Measurements from ENCODE around the gene PPP6R2.
"Not testable (repeated sequence)": the region's sequence is repeated elsewhere in the genome, so short reads cannot be mapped to it uniquely, and the experiment has no call there.

The PPP6R2 gene

DNA sequence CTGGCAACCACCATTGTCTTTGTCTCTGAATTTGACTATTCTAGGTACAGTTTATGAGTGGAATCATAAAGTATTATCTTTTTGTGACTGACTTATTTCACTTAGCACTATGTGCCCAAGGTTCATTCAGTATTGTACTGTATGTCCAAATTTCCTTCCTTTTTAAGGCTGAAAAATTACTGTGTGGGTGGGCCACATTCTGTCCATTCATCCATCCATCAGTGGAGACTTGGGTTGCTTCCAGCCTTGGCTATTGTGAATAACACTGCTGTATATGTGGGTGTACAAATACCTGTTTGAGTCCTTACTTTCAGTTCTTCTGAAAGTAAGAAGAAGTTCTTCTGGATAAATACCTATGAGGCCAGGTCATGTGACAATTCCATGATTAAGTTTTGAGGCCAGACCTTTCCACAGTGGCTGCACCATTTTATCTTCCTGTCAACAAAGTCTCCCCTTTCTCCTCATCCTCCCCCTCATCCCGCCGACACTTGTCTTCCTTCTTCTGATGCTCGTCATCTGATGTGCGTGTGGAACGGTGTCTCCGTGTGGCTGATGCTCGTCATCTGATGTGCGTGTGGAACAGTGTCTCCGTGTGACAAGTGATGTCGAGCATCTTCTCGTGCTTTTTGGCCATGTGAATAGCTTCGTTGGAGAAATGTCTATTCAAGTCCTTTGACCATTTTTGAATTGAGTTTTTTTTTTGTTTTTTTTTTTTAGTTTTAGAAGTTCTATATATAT lies 82.2 kb downstream of the PPP6R2 start:
- no peak for DNase-seq (ENCODE audit: low read depth in 3 of 3)

GRCh38 chr22:50432131-50432876 lies 89.2 kb downstream of the PPP6R2 start:
- no peak for DNase-seq (ENCODE audit: low read depth in 3 of 3)

DNA sequence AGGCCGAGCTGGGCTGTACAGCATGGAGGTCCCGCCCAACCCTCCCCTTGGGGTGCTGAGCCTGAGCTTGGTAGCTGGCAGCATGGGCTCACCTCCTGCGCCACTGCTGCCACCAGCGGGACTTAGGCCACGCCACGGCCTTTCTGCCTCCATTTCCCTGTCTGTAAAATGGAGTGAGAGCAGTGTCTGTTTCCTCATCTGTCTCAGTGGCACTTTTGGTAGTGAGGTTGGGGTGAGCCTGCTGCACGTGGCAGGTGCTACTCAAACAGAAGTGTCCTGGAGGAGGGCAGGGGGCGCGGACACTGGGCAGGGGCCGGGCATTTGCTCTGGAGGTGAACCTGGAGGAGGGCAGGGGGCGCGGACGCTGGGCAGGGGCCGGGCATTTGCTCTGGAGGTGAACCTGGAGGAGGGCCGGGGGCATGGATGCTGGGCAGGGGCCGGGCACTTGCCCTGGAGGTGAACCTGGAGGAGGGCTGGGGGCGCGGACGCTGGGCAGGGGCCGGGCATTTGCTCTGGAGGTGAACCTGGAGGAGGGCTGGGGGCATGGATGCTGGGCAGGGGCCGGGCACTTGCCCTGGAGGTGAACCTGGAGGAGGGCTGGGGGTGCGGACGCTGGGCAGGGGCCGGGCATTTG lies 89.9 kb downstream of the PPP6R2 start:
- not testable (repeated sequence) for DNase-seq (ENCODE audit: low read depth in 3 of 3)

DNA sequence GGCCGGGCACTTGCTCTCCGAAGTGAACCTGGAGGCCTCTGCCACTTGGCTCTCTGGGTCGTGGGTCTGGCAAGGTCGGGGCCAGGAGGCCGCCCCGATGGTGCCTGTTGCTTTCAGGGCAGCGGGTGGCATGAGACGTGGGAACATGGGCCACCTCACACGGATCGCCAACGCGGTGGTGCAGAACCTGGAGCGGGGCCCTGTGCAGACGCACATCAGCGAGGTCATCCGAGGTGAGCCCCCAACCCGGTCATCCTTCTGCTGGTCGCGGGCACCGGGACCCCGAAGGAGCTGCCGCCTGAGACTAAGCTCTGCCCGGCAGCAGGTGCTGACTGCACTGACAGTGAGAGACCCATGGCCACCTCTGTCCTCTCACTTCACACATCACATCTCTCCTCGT lies 91.7 kb downstream of the PPP6R2 start:
- no peak for DNase-seq (ENCODE audit: low read depth in 3 of 3)

DNA sequence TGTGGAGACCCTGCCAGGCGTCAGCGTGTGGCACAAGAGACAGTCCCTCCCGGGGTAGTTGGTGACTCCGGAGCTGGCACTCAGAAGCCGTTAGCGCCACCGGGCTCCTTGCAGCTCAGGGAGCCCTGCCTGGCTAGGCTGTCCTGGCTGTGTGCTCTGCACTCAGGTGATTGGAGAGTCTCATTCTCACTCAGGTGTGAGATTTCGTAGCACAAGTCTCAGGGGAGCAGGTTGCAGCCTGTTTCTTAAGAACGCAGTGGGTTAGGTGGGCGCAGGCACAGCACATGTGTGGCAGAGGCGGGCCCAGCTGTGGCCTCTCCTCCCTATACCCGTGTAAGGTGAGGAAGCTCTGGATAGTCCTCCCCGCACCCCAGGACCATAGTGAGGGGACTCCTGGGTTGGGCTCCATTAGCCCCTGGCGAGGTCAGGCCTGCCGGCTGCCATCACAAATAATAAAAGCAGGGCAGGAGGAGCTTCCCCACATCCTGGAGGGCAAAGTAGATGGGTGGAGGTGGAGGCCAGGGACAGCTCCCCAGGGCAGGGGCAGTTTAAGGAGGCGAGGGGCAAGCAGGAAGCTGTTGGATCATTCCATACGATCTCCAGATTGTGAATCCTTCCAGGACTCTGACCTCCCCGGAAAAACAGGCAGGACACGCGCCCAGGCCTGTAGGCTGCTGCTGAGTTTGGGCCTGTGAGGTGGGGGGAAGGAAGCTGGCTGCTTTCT lies 92.3 kb downstream of the PPP6R2 start:
- DNase-seq (ENCODE audit: low read depth in 3 of 3) = no peak

GRCh38 chr22:50436015-50436830 lies 93.1 kb downstream of the PPP6R2 start:
- DNase-seq (ENCODE audit: low read depth in 3 of 3) = no peak

GRCh38 chr22:50436841-50437341 lies 93.8 kb downstream of the PPP6R2 start:
- no peak for DNase-seq (ENCODE audit: low read depth in 3 of 3)

GRCh38 chr22:50437511-50438304 lies 94.6 kb downstream of the PPP6R2 start:
- DNase-seq (ENCODE audit: low read depth in 3 of 3) = no peak

GRCh38 chr22:50438305-50439275 lies 95.5 kb downstream of the PPP6R2 start:
- no peak for DNase-seq (ENCODE audit: low read depth in 3 of 3)

DNA sequence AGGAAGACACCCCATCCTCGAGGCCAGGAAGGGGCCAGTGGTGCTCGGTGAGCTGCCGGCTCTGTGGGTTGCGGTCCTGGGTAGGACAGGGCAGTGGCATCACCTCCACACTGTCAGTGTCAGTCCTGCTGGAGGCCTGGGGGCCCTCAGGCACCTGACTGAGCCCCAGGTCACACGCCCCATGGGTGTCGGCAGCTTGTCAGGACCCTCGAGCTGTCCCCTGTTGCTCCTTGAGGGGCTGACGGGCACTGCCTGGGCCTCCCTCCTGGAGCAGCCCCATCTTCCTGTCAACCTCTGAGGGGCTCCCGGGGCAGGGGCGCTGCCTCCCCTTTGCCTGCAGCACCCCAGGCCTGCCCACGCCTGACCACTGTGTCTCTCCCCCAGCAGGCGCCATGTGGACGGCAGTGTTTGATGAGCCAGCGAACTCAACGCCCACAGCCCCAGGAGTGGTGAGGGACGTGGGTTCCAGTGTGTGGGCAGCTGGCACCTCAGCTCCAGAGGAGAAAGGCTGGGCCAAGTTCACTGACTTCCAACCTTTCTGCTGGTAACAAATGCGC lies 96.3 kb downstream of the PPP6R2 start:
- no peak for DNase-seq (ENCODE audit: low read depth in 3 of 3)

GRCh38 chr22:50439871-50440331 lies 96.8 kb downstream of the PPP6R2 start:
- no peak for DNase-seq (ENCODE audit: low read depth in 3 of 3)

- DNase-seq (ENCODE audit: low read depth in 3 of 3) = no peak
Measured at GRCh38 chr22:50440544-50441249, 97.6 kb downstream of the PPP6R2 start.

DNA sequence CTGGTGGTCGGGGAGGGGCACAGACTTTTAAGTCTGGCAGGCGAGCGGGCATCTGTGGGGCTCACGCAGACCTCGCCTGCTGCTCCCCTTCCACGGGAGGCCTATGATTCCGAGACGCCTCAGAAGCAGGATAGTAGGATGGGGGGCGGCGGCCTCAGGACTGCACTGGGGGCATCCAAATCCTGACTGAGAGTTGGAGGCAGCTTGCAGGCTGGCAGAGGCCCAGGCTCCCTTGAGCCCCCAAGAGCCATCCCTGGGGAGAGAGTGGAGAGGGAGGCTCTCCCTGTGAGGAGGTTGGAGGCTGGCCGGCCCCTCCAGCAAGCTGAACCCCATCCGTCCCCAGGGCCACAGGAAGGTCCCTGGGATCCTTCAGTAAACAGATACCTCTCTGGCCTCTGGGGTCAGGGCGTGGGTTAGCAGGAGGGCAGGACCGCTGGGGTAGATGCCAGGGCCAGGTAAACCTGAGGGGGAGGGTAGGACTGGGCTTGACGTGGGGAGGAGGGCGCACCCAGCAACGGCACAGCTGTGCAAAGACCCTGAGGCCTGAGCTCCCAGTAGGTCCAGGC lies 98.4 kb downstream of the PPP6R2 start:
- no peak for DNase-seq (ENCODE audit: low read depth in 3 of 3)

- no peak for DNase-seq (ENCODE audit: low read depth in 3 of 3)
Measured at GRCh38 chr22:50443197-50443596, 100.1 kb downstream of the PPP6R2 start.

DNA sequence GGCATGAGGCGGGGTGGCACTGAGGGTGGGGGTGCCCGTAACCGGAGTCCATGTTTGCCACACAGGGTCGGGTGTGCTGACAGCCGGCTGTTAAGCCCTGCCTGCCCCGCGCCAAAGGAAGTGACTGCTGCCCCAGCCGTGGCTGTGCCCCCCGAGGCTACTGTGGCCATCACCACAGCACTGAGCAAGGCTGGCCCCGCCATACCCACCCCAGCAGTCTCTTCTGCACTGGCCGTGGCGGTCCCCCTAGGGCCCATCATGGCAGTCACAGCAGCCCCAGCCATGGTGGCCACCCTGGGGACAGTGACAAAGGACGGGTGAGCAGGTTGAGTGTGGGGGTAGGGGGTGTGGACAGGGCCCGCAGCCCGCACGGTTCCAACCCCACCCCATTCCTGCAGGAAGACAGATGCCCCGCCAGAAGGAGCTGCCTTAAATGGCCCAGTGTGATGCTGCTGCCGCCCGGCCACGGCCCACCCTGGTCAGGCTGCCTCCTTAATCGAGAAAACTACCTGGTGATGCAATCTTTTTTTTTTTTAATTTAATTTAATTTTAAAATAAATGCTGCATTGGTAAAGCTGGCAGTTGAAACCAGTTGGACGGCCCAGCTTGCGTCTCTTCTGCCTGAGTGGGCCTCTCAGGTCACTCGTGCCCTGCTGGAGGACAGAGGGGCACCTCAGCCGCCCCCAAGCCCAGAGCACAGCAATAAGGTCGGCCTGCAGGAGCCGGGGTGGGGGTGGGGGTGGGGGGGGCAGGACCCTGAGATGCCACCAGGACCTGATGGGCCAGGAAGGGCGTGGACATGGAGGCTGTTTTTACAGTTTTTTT lies 100.9 kb downstream of the PPP6R2 start:
- no peak for DNase-seq (ENCODE audit: low read depth in 3 of 3)

DNA sequence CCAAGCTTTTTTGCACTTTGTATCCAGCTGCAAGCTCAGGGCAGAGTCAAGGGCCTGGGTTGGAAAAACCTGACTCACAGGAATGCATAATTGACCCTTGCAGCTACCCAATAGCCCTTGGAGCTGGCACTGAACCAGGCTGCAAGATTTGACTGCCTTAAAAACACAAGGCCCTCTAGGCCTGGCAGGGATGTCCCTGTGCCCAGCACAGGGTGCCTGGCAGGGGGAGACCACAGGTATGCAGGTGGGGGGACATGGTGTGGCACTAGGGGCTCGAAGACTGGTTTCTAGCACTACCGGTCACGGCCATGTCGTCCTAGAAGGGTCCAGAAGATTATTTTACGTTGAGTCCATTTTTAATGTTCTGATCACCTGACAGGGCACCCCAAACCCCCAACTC lies 101.5 kb downstream of the PPP6R2 start:
- DNase-seq (ENCODE audit: low read depth in 3 of 3) = no peak
